Limb (tissue), 2 donors: ENCODE results near the gene C1orf198.
A peak's percentile ranks its signal among the peaks of the same experiment; 100 is the strongest.

Experiments used
- DNase-seq, 2 donors: peaks; one replicate each; pipeline ENCODE4 v3.0.0-alpha.2; 2016; ENCODE audit errors: extremely low spot score in 2 of 2

Gene C1orf198

DNA sequence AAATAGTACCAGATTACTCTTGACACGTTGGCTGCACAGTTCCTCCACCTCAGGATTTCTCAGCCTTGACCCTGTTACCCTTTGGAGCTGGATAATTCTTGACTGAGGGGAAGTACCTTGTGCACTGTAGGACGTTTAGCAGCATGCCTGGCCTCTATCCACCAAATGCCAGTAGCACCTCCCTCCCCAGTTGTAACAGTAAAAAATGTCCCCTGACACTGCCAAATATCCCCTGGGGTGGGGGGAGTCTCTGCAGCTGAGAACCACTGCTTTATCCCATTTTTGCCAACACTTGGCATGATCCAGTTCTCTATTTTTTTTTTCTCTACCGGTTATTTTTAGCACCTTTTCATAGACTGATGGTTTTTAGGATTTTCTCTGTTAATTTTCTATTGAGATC lies 34.0 kb downstream of the C1orf198 start:
- no peak for DNase-seq

DNA sequence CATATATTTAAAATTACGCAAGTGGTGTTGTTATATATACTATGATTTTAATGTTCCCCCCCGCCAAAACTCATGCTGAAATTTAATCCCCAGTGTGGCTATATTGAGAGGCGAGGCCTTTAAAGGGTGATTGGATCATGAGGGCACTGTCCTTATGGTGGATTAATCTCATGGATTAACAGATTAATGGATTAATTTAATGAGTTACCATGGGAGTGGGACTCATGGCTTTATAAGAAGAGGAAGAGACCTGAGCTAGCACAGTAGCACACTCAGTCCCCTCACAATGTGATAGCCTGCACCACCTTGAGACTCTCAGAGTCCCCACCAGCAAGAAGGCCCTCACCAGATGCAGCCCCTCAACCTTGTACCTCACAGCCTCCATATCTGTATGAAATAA lies 34.8 kb downstream of the C1orf198 start:
- no peak for DNase-seq

DNA sequence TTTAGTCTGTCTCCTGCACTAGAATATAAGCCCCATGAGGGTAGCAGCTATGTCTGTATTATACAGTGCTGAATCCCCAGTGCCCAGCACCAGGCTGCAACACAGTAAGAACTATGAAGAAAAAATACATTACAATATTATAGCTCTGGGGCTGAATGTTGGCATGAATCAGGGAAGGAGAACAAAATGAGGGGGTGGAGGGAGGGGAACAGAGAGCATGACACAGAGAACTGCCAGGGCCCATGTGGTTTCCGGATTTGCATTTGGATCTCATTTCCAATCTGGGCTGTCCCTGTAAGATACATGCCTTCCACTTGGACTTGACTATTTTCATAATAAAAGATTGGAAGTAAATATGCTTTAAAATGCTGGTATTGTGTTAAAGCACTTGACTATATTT lies 35.8 kb downstream of the C1orf198 start:
- DNase-seq, result no peak

DNA sequence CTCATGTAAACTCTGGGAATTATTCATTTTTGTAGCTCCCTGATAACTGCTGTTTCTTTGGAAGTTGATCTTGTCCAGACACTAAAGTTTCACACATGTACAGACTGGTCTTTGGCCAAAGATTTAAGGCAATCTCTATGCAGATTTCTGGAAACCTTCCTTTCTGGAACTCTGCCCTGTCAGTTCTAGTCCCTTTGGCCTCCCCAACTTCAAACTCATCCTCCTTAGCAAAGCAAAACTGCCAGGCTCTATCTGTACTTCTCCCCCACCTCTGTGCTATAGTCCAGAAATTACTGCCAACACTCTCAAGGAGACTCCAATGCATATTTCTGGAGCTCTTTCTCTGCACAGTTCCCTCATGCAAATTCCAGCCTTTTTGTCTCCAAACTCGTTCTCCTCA lies 36.5 kb downstream of the C1orf198 start:
- peak in 1 of 2 donors; percentile 31 for DNase-seq

DNA sequence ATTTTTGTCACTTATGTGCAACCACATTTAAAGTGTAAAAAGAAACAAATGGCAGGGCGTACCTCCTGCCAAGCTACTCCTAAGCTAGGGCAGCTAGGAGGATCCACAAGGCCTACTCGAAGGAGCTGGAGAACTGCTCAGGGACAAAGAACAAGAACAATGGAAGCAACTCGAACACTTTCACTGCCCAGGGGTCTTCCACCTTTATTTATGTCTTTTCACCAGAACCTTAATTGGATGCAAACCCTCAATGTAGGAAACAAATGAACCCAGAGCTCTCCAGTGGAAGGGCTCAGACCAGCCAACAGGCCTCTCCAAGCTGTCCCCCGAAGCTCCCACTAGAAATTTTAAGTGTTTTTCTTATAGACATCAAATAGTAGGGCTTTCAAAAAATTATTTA lies 39.9 kb downstream of the C1orf198 start:
- DNase-seq, result no peak

DNA sequence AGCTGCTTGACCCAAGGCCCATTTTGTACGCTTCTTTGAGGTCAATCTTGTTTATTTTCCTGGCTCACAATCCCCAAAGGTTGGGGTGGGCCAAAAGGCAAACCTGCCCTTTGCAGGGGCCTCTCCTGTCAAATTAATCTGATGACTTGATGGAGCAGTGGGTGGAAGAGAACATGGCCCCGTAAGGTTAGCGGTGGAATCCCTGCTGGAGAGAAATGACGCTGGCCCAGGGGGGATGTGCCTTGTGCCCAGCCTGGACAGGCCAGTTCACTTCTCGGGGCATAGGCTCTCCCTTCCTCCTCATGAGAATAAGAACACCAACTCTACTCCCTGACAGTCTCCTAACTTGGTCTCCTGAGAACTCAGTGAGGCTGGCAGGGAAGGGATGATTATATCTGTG lies 40.5 kb downstream of the C1orf198 start:
- DNase-seq, result no peak

DNA sequence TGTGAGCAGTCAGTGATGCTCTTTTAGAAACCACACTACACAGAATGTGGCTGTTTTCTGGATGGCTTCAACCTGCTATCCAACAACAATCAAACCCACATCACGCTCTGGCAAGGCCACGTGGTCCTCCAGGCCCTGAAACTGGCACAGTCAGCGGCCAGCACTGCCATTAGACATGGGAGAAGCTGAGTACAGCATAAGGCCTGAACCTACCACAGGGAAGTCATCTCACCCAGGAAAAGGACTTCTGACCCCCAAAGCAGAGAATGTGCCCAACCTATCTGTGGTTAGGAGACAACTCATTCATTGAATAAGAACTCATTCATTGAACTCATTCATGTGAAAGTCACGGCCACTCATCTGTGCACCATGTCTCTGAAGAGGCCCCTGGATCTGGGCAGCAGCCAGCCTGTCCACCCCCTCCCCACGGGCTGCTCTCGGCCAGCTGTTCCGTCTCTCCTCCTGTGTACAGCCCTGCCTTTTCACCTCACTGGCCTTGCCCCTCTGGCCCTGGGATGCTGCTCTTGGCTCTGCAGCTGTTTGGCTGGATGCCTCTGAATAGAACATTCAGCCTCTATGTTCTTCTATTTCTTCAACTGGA lies 41.1 kb downstream of the C1orf198 start:
- DNase-seq, result peak in 1 of 2 donors; percentile 63

DNA sequence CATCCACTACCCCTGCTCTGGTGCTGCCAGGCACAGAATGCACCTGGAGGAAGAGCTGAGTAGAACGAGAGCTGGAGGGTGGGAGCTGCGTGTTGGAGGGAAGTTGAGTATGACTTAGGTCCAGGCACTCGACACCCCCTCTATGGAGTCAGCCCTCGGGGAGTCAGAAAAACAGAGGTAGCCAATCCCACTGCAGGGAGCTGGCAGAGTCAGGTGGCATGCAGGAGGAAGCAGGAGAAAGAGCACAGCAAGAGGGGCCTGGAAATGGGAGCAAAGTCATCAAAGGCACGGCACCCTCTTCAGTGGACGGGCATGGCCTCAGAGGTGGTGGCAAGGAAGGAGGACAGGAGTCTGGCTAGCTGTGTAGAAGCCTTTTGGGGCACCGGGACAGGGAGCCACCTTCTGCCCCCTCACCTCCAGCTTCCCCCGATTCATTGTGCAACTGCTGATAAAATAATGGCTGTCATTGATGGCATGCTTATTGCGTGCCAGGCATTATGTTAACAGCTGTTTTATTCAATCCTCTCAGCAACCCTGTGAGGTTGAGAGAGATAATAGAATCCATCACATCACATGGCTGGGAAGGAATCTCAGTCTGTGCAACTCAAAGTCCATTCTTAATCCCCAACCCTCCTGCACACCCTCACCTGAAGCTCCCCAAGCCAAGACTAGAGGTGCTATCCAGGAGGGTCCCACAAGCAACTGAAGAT lies 42.0 kb downstream of the C1orf198 start:
- DNase-seq, result no peak

DNA sequence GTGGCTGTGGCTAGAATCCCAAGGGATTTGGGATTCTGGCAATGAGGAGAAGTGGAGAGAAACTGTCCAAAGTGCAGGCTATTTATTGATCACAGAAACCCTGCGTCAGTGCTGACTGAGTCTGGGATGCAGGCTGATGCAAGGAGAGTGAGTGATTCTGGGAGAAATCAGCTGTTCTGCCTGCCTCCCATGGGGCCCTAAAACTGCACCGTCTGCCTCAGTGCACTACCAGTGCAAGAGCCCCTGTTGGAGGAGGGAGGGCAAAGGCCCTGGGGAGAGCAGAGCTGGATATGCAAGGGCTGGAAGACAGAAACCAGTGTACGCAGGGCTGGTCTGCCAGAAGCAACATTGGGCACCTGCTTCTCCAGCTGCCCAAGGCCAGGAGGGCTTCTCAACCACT lies 42.6 kb downstream of the C1orf198 start:
- DNase-seq, result no peak

DNA sequence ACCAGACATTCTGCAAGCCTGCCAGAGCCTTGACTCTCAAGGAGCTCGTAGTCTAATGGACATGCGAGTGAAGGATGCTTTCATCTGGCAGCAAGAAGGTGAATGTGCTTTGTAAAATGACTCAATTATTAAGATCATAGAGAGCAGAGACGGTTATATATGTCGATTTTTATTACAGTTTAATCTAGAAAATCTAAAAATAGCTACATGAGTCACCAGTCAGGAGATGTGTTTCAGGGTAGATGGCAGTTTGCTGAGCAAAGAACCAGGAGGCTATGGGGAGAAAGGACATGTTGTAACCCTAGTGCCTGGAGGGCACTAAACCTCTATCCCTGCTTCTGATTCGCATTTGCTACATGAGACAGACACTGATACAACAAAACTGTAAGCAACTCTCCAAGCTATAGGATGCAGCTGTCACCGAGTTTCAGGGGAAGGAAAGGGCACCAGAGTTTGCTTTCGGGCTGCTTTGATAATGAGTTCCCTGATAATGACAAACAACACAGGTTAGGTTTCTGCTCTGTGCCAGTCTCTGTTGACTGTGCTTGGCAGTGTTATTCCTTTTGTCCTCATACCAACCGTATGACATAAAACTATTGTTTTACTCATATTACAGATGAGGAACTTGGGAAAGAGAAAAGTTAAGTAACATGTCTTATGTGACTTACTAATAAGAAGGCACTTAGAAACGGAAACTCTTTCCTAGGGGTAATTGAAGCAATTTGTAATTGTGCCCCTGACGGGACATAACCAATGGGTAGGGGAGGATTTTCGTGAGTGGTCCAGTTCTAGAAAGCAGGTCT lies 43.2 kb downstream of the C1orf198 start:
- DNase-seq, result peak in 1 of 2 donors; percentile 32

DNA sequence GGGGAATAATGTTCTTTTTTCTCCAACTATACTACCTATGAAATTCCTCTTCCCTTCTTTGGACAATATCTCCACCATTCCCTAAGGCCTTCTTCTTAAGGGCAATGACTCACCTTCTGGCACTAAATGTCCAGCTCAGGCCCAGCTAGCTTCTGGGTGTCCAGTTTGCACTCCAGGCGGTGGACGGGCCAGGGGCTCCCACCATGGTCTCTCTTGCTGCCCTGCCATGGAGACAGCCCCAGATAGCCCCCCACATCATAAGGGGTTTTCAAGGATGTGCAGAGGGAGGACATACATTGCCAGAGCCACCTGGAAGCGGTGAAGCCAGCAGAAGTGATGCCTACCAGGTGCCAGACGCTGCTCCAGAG lies 43.8 kb downstream of the C1orf198 start:
- no peak for DNase-seq

DNA sequence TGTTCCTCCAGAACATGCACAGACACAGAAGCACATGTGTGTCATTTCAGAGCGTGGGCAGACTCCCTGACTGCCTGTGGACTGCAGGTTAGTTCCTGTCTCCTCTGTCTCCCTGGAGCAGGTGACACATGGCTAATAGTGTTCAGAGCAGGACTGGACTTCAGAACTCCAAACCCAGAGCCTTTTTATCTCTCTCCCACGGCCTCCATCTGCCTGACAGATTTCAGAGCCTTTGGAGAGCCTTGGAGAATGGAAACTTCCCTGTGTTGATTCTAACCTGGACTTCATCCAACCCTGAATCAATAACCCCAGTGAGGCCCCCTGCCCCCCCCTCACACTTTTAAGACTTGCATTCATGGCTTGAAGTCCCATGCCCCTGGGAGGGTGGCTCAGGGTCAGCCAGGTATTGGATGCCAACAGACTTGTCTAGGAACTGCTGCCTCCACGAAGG lies 44.4 kb downstream of the C1orf198 start:
- peak in 1 of 2 donors; percentile 25 for DNase-seq

DNA sequence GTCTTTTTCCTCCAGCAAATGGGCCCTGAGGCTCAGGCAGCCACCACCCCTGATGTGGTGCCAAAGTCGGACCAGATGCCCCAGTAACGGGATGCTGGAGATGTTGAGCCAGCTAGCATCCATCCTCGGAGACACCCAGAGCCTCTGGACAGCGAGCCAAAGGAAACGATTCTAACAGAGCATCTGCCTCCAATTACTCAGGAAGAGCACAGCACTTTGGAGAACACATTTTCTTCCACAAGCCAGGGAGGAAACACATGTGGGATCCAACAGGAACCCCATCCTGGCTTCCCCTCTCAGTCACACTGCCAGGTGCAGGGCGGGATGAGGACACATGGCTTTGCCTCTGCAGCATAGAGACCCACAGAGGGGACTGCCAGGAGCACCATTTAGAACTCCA lies 44.9 kb downstream of the C1orf198 start:
- peak; percentile 60 to 83 for DNase-seq

DNA sequence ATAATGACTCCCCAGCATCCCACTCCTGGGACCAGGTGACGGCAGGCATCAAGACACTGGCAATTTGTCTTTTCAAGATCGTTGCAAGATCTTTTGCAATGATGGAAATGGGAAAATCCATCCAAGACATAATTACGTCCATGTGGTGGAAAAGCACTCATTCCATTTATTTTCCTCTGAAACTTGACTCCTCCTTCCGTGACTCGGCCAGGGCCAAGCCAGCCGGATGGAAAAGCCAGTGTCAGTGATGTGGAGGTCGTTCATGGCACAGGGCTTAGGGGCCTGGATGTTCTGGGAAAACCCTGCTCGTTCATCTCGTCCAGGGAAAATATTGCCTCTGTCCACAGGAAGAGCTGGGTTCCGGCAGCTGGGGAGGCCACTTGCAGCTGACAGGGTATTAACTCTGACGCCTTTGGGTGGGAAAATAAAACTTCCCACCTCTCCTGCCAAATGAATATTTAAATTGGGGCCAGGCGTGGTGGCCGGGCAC lies 46.2 kb downstream of the C1orf198 start:
- peak; percentile 64 to 79 for DNase-seq

DNA sequence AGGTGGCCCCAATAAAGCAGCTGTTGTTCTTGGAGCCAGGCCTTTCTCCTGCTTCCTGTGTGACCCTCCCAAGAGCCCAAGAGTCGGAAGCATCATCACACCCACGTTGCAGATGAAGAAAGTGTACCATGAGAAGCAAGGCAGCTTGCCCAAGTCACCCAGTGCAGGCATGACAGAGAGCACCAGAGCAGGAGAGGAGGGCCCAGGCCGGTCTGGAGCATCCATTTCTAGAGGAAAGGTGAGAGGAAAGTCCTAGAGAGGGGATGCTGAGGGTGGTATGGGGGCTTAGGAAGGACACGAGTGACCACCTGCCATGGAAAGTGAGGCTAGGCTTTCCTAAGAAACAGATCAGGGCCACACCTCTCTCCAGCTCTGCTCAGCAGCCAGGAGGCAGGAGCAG lies 47.0 kb downstream of the C1orf198 start:
- no peak for DNase-seq

DNA sequence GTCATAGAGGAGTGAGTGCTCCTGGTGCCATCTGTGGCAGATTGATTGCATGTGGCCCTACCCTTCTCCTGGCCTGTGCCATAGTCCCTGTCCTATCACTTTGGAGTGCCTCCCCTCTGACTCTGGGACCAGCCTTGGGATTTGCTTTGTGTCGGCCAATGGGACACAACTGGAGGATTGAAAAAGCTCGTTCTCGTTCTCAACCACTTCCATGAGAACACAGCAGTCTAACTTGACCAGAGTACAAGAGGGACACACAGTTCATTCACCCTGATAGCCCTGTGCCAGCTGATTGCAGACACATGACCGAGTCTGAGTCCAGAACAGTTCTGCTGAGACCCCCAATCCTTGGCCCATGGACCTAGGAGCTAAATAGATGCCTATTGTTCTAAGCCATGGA lies 47.8 kb downstream of the C1orf198 start:
- DNase-seq, result no peak

DNA sequence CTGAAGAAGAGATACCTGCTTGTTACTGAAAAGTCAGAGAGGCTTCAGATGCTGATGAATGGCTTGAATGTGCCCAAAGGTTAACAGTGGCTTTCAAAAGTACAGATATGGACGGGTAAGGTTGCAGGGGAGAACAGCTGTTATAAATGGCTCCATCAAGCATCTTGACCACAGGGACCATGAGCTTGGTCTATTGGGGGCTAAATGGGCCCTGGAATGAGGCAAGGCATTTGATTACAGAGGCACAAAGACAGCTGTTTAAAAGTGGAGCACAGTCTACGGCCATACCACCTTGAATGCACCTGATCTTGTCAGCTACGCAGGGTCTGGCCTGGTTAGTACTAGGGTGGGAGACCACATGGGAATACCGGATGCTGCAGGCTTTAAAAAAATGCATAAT lies 48.3 kb downstream of the C1orf198 start:
- DNase-seq, result no peak

DNA sequence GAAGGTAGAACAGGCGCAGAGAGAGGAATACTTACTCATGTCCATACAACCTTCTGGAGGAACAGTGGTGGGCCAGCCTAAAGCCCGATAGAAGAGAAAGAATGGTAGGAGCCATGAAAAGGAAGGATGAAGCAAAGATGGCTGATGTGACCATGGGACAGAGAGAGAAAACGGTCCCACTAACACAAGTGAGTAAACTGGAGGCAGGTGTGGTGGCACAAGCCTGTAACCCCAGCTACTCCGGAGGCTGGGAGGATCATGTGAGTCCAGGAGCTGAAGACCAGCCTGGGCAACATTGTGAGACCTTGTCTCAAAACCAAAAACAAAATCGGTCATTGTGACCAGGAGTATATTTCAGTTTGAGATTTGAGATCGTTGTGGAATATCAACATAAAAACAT lies 49.4 kb downstream of the C1orf198 start:
- DNase-seq, result no peak

DNA sequence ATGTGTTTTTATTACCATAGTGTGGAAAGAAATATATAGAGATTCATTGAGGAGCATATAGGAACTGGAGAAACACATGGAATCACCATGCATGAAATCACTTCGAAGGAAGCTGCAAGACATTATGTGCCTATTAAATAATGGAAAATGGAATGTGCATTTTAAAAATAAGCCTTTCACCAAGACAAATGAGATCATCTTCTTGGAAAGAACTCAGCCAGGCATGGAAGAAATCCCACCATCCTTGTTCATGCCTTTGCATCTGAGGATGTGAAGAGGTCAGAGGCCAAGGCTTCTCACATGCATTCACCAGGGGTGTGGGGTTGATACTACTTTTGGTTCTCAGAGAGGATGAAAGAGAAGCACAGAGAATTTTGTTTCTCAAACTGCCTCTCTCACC lies 50.0 kb downstream of the C1orf198 start:
- DNase-seq, result peak in 1 of 2 donors; percentile 59

DNA sequence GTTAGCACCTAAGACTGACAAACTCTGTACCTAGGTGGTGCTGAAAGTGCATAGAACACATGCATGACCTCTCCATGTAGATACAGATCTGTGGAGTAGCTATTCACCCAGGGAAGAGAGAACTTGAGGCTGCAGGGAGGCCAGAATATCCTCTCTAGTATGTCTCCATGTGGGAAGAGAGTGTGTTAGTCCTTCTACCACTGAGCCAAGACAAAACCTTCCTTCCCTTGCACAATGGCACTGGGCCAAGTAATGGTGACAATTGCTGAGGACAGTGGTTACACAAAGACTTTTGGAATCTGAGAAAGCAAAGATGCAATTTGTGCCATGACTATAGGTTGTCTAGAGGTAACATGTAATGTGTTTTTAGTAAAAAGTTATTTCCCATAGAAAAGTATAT lies 52.3 kb downstream of the C1orf198 start:
- DNase-seq, result no peak

DNA sequence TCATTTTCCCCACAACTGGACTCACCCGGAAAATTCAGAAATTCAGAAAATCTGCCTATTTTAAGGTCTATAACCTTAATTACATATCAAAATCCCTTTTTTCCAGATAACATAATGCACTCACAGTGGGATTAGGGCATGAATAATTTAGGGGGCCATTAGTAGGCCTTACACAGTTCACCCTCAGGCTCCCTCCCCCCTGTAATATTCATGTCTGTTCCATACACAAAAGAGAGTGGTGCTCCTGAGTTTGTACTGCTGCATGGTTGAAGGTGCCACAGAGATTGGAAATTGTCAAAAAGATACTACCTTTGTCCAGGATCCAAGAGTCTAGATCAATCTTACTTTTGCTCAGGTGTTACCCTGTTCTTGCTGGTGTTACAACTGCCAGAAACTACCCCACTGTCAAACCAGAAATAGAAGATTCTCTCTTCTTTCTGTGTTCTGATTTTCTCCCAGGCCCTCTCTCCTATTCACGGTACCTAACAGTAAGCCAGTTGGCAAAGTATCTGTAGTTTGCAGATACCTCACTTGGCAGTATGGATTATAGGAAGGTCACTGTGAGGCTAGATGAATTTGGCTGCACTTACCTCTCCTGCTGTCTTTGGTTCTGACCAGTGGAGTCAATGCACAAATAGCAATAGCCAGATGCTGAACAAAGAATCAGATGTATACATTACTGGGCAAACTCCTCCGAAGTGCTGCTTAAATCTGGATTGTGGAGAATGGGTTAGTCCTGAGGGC lies 53.2 kb downstream of the C1orf198 start:
- DNase-seq, result no peak

DNA sequence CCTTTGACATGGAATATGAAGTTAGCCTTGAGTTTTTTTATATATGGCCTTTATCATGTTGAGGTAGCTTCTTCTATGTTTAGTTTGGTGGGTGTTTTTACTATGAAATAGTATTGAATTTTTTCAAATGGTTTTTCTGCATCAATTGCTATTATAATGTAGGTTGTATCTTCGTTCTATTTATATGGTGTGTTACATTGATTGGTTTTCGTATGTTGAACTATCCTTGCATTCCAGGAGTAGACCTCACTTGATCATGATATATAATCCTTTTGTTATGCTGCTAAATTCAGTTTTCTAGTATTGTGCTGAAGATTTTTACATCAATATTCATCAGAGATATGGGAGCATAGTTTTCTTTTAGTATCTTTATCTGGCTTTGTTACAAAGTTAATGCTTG lies 55.8 kb downstream of the C1orf198 start:
- DNase-seq, result no peak
